ENCODE measurements around the gene ARHGEF3.

- TF ChIP-seq CTCF (IDR thresholded peaks at IDR 0.05; ENCODE audit: low read depth, low read length, poor library complexity, severe bottlenecking) (no peak), EZH2phosphoT487 (IDR thresholded peaks at IDR 0.05; ENCODE audit: borderline replicate concordance, low read length) (no peak)
These were observed 42.8 kb upstream of the ARHGEF3 start for GRCh38 chr3:56844536-56844935.
